Stimulated activated CD4-positive, alpha-beta T cell treated with anti-CD3 and anti-CD28 coated beads, Interleukin-12 subunit alpha, Interleukin-12 subunit beta, amount 100 ng/mL, for 4 hours (primary cell): Measurements from ENCODE around the gene NCBP3.

Experiments
- DNase-seq: peaks from one replicate; pipeline ENCODE4 v3.0.0-alpha.2; 2020

NCBP3 gene, protein sequence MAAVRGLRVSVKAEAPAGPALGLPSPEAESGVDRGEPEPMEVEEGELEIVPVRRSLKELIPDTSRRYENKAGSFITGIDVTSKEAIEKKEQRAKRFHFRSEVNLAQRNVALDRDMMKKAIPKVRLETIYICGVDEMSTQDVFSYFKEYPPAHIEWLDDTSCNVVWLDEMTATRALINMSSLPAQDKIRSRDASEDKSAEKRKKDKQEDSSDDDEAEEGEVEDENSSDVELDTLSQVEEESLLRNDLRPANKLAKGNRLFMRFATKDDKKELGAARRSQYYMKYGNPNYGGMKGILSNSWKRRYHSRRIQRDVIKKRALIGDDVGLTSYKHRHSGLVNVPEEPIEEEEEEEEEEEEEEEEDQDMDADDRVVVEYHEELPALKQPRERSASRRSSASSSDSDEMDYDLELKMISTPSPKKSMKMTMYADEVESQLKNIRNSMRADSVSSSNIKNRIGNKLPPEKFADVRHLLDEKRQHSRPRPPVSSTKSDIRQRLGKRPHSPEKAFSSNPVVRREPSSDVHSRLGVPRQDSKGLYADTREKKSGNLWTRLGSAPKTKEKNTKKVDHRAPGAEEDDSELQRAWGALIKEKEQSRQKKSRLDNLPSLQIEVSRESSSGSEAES

GRCh38 chr17:3845621-3846436 is at the start of gene NCBP3:
TSS of gene NCBP3 (minus strand) at chr17:3846246. CDS start at chr17:3846223, 23 bp downstream.
- peak; percentile 92 for DNase-seq

DNA sequence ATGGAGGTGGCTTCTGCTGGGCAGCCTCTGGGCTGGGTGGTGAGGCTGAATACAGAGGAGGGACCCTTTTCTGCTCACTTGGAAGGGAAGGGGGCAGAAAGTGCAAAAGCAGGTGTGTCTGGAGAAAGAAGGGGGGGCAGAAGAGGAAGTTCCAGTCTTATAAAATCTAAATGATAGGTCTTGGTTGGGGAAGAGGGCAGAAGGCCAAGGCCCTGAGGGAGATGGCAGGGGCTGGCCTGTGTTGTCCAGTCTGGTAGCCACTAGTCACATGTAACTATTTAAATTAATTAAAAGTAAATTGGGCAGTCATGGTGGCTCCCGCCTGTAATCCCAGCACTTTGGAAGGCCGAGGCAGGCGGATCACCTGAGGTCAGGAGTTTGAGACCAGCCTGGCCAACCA is 49.3 kb upstream of the NCBP3 start:
- no peak for DNase-seq

DNA sequence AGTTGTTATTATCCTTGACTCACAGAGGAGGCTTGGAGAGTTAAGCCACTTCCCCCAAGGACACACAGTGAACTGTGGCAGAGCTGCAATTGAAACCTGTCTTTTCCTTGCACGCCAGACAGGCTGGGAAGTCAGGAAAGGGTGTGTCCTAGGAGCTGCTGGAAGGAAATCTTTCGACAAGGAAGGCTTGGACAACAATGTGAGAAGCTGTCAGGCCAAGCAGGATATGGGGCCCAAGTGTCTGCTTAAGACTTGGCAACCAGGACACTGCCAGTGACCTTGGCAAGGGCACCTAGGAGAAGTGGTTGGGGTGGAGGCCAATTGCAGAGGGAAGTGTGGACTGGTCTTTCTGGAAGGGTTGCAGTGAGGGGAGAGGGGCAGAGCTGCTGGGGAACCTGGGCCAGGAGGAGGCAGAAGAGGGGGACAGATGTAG is 48.9 kb upstream of the NCBP3 start:
- DNase-seq = no peak

- DNase-seq = no peak
Observed at GRCh38 chr17:3894188-3894587, 48.1 kb upstream of the NCBP3 start.

GRCh38 chr17:3893720-3894116 is 47.7 kb upstream of the NCBP3 start:
- no peak for DNase-seq

GRCh38 chr17:3893003-3893719 is 47.1 kb upstream of the NCBP3 start, which contains the start of gene CAMKK1:
TSS of gene CAMKK1 (minus strand) at chr17:3893053. CDS start at chr17:3885687, 7,366 bp downstream.
- peak; percentile 87 for DNase-seq

DNA sequence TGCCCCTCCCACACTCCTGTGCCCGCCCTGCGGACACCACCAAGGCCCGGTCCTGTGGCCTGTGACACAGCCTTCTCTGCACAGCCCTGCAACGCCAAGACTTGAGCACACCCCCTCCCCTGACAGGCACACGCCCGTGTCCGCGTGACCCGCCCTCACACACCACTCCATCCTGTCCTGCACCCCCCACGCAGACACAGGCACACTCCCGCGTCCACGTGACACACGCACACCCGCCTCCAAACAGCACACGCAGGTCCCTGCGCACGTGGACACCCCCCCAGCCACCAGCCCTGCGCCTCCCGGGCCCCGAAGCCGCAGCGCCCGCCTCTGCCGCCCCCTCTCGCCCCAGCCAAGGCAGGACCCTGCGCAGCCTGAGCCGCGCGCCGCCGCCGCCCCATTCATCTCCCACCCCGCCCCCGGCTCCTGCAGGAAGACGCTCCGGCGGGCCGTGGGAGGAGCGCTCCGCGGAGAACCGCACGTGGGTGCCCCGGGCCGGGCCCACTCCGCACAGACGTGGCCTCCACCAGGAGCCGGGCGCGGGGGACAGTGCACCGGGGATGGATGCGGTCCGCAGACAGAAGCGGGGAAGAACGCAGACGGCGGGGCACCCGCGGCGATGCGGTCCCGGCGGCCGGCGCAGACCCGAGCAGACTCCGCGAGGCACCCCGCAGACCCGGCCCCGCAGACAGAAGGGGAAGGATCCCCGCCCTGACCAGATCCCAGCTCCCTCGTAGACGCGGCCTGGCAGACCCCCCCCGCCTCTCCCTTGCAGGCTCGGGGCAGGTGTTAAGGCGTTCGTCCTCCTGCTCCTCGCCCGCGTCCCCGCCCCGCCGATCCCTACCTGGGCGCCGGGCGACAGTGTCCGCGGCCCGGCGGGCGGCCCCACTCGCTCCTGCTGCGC is 46.3 kb upstream of the NCBP3 start:
- DNase-seq = peak; percentile 55

DNA sequence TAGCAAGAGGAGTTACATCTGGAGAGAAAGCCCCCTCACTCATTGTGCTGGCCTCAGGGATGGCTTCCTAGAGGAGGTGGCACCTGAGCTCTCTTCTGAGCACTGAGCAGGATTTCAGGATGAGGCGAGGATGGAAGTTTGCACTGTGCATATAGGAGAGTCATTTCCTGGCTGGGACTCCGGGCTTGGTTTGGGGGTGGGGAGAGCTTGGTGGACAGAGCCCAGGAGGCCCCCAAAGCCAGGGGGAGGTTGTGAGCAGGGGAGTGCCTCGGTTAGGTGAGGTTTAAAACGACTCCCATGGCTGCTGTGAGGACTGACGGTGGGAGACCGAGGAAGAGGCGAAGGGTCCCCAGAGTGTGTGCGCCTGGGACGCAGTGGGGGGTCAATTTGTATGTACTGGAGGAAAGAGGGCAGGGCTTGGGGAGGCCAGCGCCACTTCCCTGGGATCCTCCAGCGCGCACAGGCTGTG is 45.6 kb upstream of the NCBP3 start:
- DNase-seq = no peak

GRCh38 chr17:3890878-3891219 is 44.8 kb upstream of the NCBP3 start:
- DNase-seq = no peak

DNA sequence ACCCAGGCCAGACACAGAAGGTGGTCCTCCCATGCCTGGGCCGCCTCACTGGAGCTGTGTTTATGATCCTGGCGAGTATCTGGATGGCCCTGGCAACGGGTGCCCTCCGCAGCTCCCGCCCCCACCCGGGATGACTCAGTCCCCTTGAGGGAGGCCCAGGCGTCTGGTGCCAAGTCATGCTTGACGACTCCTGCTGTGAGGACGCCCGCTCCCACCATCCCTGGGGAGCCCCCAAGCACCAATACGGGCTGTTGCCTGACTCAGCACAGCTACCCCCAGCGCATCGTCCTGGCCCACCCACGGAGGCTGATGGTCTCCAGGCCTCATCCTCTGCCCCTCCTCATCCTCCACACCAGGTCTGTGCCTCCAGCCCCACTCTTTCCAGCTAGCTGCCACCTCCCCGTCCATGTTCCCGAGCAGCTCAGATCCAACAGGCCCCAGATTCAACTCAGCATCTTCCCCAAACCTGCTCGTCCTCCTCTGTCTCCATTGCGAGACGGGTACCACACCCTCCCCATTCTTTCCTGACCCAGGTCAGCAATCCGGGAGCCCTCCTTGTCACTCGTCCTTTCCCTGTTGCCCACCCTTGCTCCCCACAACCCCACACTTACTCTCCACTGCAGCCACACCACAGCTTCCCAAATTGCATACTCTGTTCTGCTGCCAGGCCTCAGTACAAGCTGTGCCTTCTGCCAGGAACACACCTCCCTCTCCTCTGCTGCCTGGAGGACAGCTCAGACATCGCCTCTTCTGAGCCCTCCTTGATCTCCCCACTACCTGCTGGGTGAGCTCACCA is 44.2 kb upstream of the NCBP3 start:
- DNase-seq = peak; percentile 24

DNA sequence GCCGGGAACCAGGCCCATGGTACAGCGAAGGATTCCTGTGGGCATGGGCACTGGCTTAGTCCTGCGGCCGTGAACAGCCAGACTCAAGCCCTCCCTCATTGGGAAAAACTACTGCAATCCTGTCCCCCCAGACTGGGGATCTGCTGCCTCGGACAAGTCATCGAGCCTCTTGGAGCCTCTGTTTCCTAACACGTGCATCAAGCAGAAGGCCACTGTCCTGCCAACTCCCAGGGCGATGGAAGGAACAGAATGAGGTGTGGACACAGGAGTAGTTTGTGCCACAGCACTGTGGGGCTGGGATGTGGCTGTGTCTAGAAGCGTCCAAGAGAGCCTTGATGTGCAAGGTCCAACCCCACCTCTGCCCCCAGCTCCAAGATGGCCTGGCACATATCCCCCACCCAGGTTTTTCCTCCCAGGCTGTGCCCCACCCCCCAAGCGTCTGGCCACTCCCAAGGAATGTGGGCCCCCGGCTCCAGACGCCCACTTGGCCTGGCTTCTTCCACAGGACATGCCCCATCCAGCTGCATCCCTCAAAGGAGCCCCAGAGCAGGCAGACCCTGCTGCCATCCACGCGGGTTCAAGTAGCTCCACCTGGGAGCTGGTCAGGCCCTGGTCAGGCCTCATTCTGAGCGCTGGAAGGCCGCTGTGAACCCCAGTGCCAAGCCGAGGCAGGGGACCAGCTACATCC is 43.4 kb upstream of the NCBP3 start:
- no peak for DNase-seq

GRCh38 chr17:3888343-3889171 is 42.5 kb upstream of the NCBP3 start:
- no peak for DNase-seq

GRCh38 chr17:3887804-3888203 is 41.8 kb upstream of the NCBP3 start:
- no peak for DNase-seq

DNA sequence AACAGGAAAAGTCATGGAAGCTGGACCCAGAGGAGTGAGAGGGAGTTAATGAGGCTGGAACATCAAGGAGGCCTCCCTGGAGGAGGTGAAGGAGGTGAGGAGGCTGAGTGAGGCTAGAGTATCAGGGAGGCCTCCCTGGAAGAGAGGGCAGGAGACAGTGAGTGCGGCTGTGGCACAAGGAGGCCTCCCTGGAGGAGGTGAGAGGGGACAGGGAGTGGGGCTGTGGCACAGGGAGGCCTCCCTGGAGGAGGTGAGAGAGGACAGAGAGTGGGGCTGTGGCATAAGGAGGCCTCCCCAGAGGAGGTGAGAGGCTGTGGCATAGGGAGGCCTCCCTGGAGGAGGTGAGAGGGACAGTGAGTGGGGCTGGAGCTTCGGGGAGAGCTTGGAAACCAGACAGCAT is 41.3 kb upstream of the NCBP3 start:
- no peak for DNase-seq

GRCh38 chr17:3886776-3887175 is 40.7 kb upstream of the NCBP3 start:
- DNase-seq = no peak

DNA sequence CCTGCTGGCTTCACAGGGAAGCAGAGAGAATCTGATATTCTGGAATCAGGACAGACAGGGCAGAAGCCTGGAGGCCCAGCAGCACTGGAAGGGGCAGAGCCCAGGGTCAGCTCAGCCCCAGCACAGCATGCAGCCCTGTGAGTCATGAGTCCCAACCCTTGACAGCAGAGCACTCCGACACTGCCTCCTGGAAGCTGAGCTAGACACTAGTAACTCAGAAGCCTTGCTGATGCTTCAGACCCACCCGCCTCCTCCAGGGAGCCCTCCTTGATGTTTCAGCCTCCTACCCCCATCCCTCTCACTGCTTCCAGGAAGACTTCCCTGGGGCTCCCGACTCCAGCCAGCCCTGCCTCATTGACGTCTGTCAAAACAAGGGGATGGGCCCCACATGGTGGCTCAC is 39.9 kb upstream of the NCBP3 start:
- no peak for DNase-seq

DNA sequence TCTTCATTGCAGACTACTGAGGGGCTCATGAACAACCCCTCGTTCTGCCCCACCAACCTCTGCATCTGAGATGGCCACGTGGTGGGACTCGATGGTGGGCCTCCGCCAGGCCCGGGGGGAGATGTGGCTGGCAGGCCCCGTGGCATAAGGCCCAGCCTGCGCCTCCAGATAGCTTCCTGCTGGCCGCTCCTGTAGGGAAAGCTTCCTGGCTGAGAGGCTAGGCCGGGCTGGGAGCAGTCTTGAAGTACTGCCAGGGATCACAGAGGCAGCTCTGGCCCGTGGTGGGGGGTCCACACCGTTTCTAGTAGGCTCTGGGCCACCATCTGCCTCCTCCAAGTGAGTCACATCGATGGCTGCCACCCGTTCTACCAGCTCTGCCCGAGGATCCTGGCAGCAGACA is 39.2 kb upstream of the NCBP3 start:
- no peak for DNase-seq

DNA sequence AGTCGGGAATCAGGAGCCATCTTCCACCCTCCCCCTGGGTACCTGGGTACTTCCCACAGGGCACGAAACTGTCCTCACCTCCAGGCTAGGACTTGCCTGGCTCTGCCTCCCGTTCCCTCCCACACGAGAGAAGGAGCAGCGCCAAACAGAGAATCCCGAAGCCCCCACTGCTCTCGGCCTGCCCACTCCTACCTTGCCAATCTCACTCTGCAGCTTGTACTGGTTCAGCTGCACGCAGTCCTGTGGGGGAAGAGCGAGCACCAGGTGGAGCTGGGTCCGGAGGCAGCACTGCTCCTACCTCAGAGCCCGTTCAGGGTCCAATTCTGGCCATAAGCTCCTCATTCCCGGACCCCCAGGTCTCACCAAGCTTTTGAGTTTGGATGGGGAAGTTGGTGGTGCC is 38.1 kb upstream of the NCBP3 start:
- DNase-seq = no peak

- no peak for DNase-seq
Observed at GRCh38 chr17:3882276-3882675, 36.2 kb upstream of the NCBP3 start.
